GM19452 (cell line): Measurements from ENCODE around the gene OSBP2.

Source experiments
- ATAC-seq: cut with Tn5 transposase; IDR thresholded peaks from one replicate; pipeline ENCODE4 v1.9.1; 2021; ENCODE audit not compliant: unreplicated experiment

Gene OSBP2

GRCh38 chr22:30830907-30831306 lies 136.2 kb downstream of the OSBP2 start:
- ATAC-seq: no peak

DNA sequence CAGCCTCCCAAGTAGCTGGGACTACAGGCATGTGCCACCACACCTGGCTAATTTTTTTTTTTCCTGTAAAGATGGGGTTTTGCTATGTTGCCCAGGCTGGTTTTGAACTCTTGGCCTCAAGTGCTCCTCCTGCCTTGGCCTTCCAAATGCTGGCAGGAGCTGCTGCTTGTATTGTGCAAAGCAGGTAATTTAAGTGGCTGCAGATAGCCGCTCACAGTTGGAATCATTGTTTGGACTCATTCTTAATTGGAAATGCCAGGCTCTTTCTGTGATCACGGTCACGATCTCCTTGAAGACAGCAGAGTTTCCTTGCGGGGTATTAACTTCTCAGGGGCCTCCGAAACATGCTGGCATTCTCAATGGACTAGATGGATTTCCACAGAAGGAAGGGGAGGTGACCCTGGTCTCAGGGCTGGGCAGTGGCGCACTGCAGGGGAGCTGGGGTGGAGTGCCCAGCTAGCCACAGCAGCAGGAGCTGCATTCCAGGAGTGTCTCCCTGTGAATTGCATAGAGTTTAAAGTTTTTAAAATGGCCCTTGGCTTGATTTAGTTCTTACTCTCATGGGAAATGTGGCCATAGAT lies 137.8 kb downstream of the OSBP2 start:
- ATAC-seq: no peak

GRCh38 chr22:30833322-30833721 lies 138.6 kb downstream of the OSBP2 start:
- no peak for ATAC-seq

- no peak for ATAC-seq
These were observed 142.9 kb downstream of the OSBP2 start for GRCh38 chr22:30837531-30837930.

GRCh38 chr22:30838111-30838510 lies 143.4 kb downstream of the OSBP2 start:
- ATAC-seq: no peak

GRCh38 chr22:30841273-30841672 lies 146.6 kb downstream of the OSBP2 start:
- no peak for ATAC-seq

GRCh38 chr22:30843245-30843644 lies 148.6 kb downstream of the OSBP2 start:
- ATAC-seq: no peak

DNA sequence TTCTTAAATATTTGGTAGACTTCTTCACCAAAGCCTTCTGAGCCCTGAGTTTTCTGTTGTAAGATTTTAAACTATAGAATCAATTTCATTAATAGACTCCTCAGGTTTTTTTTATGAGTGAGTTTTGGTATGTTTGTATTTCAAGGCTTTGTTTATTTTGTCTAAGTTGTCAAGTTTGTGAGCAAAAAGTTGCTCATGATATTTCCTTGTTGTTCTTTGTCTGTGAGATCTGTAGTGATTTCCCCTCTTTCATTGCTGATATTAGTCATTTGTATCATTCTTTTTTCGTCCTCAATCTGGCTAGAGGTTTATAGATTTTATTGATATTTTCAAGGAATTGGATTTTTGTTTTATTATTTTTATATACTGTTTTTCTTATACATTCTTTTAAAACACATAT lies 152.9 kb downstream of the OSBP2 start:
- no peak for ATAC-seq

DNA sequence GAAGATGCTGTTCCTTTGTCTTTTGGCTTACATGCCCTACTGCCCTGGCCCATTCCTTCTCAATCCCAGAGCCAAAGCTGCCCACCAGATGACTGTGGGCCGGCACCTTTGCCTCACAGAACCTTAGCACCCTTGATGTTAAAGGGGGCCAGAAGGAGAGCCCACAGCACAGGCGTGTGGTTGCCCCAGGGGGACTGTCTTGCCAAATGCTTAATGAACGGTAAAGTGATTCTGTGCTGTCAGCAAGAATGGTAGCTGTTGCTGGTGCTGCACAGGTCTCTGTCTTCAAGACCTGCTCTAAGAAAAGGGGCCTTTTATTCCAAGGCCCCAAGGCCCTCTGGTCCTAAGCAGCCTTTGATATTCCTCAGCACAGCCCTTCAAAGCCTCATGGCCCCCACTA lies 160.6 kb downstream of the OSBP2 start:
- no peak for ATAC-seq

DNA sequence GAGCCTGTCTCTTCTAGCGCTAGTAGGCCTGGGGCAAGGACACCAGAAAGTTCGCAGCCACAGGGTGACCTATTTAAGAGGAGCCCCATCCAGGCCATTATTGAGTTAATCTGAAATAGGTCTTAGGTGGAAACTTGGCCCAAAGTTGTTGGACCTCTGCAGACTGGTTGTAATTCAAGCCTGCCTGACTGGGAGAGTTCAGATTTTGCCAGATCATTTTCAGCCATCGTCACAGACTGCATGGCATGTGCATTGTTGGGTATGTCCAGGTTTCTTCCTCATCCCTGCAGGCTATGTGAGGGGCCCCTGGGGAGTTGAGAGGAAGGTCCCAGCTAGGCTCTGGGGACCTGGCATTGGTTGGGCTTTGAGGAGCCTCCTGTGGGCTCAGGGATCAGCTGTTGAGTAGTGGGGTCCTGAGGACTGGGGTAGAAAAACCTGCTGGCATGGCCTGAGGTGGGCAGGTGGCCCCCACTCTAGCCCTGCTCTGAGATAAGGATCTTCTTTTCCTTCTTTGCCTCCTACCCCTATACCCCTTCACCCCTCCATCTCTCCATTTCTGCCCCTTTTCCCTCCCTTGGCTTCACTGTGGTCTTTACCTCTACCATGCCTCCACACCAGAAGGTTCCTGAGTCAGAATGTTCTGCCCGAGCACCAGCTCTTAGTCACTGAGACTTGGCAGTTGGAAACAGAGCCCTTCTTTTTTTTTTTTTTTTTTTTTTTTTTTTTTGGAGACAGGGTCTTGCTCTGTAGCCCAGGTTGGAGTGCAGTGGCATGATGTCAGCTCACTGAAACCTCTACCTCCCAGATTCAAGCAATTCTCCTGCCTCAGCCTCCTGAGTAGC lies 161.2 kb downstream of the OSBP2 start:
- no peak for ATAC-seq

GRCh38 chr22:30856741-30857502 lies 162.2 kb downstream of the OSBP2 start:
- ATAC-seq: no peak

GRCh38 chr22:30857791-30858190 lies 163.1 kb downstream of the OSBP2 start:
- no peak for ATAC-seq

DNA sequence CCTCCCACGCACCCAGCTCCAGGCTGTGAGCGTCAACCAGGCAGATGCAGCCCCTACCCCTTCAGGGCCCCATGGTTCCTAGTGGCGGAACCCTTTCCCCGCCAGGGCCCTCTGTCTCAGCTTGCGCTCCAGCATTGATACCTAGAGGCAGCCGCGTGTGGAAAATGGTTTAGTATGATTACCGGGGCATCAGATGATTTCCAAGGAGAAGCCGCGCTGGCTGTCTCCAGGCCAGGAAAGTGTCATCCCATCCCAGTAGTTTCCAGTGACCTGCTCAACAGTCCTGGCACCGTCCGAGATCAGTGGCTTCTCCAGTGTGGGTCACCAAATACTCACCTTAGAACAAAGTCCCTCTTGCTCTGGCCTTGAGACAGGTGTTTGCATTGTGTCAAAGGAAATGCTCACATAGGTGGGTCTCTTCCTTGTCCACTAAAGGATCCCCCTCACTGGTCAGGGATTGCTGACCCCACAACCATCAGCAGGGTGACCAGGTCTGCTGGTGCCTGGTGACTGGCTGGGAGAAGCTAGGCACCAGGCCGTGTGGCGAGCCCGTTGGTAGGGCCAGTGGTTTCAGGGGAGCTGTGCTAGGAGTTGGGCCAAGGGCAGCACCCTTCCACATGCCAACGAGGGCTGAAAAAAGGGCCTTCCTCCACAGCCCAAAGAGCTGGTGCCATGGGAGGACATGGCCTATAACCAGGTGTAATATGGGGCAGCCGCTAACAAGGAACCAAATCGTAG lies 164.5 kb downstream of the OSBP2 start:
- ATAC-seq: no peak

DNA sequence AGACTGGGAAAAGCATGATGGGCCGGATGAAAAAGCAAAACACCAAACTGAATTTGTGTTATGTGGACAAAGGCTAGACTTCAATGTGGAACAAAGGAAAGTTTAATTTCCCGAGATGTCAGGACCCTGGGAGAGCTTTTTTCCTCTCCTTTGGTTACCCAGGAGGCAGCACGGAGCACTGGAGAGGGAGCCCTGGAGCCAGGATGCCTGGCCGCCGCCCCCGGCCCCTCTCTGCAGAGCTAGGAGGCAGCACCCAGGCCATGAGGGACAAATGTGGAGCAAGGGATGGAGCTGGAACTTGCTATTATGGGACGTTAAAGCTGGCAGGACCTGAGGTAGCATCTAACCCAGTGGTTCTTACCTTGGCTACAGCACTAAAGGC lies 165.0 kb downstream of the OSBP2 start:
- ATAC-seq: no peak

DNA sequence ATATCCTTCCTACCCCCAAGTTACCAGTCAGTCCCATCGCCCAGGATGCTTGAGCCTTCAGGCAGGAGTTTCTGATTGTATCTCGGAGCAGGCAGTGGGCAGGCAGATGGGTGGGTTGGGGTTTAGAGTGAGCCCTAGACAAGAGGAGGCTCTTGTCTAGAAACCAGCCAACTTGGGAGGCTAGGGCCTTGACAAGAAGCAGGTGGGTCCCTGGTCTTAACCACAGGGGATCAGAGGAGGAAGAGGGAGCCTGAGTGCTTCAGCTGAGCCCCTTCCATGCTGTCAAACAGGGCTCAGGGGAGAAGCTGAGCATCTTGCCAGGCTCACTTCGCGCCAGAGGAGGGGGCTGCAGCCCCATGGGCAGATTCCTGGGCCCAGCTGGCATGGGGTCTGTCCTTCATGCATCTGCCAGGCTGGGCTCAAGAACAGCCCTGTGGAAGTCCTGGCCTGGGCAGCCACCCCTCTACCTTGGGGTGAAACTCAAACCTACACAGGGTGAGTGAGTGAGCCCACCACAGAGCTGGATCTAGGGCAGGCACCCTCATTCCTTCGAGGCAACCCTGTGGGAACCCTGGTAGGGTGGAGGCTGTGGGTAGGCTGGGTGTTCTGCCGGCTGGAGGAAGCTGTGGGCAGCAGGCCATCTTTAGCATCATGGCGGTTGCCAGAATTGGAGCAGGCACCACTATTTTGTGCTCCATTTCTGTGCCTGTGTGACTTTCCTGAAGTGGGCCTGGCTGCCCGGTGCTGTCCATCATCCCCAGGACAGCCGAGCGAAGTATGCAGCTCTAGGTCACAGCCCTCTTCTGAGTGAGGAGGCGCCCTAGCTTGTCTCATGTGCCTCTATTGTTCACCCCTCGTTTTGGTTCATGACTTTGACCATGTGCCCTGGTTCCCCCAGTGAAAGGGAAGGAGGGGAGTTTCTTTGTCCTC lies 165.8 kb downstream of the OSBP2 start:
- ATAC-seq: no peak

- ATAC-seq: no peak
These were observed 166.5 kb downstream of the OSBP2 start for GRCh38 chr22:30861131-30861530.

GRCh38 chr22:30861688-30862552 lies 167.2 kb downstream of the OSBP2 start:
- no peak for ATAC-seq

DNA sequence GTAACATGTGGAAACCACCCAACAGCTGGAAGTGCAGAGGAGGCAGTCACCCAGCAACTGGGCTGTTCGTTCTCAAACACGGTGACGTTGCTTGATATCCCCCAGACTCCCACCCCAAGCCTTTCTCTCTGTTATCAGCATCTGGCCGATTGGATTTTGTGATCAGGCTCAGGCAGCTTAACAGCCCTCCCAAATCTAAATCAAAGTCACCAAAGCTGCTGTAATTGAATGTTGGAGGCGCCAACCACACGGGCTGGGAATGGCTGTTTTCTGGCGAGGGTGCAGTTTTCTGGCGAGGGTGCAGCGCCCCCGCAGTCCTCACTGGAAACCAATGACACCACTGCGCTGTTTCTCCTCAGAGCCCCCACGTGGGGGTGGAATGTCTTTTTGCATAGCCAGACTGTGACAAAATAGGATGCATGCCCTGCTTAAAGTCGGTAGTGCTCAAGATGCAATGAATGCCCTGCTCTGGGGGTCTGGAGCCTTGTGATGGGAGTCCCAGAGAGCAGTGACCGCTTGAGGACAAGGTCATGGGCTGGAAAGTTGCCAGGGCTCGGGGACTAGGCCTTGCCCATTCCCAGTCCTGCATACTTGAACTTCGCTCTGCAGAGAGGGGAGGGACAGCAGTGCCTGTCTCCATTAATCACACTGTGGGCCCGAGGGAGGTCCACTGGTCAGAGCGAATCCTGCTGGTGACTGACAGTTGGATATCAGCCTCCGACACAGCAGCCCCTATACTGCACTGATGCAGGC lies 168.6 kb downstream of the OSBP2 start:
- ATAC-seq: no peak
